Liver (tissue), 3 donors: ENCODE data around the gene STRBP.

Experiments
- REST ChIP-seq: IDR thresholded peaks from 2 replicates; pipeline ENCODE4 v1.6.1; 2016; ENCODE audit warnings: antibody characterized with exemption, mild to moderate bottlenecking
- TAF1 ChIP-seq: conservative IDR thresholded peaks from 2 replicates; pipeline ENCODE4 v1.6.1; 2016; ENCODE audit warnings: antibody characterized with exemption, mild to moderate bottlenecking
- TF ChIP-seq, protein P1 (sequence below): fragments of 150-350 bp; IDR thresholded peaks from 2 replicates; pipeline ENCODE4 v1.5.1; 2017; ENCODE audit warnings: improper control_type of control experiment, low read depth, low read length; ENCODE audit not compliant: missing input control
- TF ChIP-seq, protein P2 (sequence below): IDR thresholded peaks from 2 replicates; pipeline ENCODE4 v1.6.1; 2016; ENCODE audit warnings: antibody characterized with exemption
- TF ChIP-seq, protein P3 (sequence below): IDR thresholded peaks from 2 replicates; pipeline ENCODE4 v1.6.1; 2016; ENCODE audit warnings: antibody characterized with exemption
- donor health status: healthy.
- donor health status: healthy.

GRCh38 chr9:123281659-123282350 lies 13.4 kb upstream of the STRBP start:
- TF ChIP-seq, protein P1, sequence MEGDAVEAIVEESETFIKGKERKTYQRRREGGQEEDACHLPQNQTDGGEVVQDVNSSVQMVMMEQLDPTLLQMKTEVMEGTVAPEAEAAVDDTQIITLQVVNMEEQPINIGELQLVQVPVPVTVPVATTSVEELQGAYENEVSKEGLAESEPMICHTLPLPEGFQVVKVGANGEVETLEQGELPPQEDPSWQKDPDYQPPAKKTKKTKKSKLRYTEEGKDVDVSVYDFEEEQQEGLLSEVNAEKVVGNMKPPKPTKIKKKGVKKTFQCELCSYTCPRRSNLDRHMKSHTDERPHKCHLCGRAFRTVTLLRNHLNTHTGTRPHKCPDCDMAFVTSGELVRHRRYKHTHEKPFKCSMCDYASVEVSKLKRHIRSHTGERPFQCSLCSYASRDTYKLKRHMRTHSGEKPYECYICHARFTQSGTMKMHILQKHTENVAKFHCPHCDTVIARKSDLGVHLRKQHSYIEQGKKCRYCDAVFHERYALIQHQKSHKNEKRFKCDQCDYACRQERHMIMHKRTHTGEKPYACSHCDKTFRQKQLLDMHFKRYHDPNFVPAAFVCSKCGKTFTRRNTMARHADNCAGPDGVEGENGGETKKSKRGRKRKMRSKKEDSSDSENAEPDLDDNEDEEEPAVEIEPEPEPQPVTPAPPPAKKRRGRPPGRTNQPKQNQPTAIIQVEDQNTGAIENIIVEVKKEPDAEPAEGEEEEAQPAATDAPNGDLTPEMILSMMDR = no peak
- TF ChIP-seq REST = no peak
- TF ChIP-seq, protein P2, sequence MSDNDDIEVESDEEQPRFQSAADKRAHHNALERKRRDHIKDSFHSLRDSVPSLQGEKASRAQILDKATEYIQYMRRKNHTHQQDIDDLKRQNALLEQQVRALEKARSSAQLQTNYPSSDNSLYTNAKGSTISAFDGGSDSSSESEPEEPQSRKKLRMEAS = no peak
- TF ChIP-seq TAF1 = no peak
- TF ChIP-seq, protein P3, sequence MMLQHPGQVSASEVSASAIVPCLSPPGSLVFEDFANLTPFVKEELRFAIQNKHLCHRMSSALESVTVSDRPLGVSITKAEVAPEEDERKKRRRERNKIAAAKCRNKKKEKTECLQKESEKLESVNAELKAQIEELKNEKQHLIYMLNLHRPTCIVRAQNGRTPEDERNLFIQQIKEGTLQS = no peak
